Vagina (tissue), 2 donors: Measurements from ENCODE around the gene NLRP12. TPM values are rescaled to one million over a fixed set of nuclear protein-coding genes. Genes with fewer than 3 reads are reported as not detected.

Experiments used
- DNase-seq, 2 donors: peaks; one replicate each; pipeline ENCODE4 v3.0.0-alpha.2; 2017; ENCODE audit errors: extremely low spot score in 2 of 2
- H3K27ac ChIP-seq: fragments of 200-600 bp; sonication (generic); one replicate; pipeline ENCODE4 v1.5.1; 2019
- H3K27me3 ChIP-seq: fragments of 200-600 bp; sonication (generic); one replicate; pipeline ENCODE4 v1.5.1; 2019
- H3K36me3 ChIP-seq, 2 donors: fragments of 200-600 bp; sonication (generic); one replicate each; pipeline ENCODE4 v1.5.1; 2017 to 2019
- H3K4me1 ChIP-seq: fragments of 200-600 bp; sonication (generic); one replicate; pipeline ENCODE4 v1.5.1; 2019
- H3K4me3 ChIP-seq, 2 donors: fragments of 200-600 bp; sonication (generic); 1 replicate in 1 of 2; 2 replicates in 1 of 2; pipeline ENCODE4 v1.5.1; 2016 to 2019
- H3K9me3 ChIP-seq: fragments of 200-600 bp; sonication (generic); one replicate; pipeline ENCODE4 v1.5.1; 2019
- POLR2A ChIP-seq, 2 donors: fragments of 450-650 bp; IDR thresholded peaks; one replicate each; pipeline ENCODE4 v1.6.1; 2017; ENCODE audit warnings: antibody characterized with exemption in 2 of 2, mild to moderate bottlenecking in 2 of 2, moderate library complexity in 2 of 2
- POLR2AphosphoS5 ChIP-seq, 2 donors: sonication (generic); formaldehyde crosslinking; IDR thresholded peaks; one replicate each; pipeline ENCODE4 v1.9.0; 2017; ENCODE audit warnings: antibody characterized with exemption in 2 of 2, mild to moderate bottlenecking in 2 of 2, low read depth in 1 of 2; ENCODE audit not compliant: insufficient read depth in 1 of 2
- intact Hi-C: fragments of 100-400 bp; cut with DNase I; formaldehyde crosslinking; loops from one replicate; pipeline ENCODE4 v1.15.1; 2023
- total RNA-seq: library from RNA; depleted of rRNA; stranded (reverse); fragments of >200 nt; gene quantifications from one replicate; pipeline ENCODE4 v1.2.3, GENCODE V29; 2016
- TF ChIP-seq, protein P1 (sequence below), 3 experiments: fragments of 450-650 bp in 2 of 3; fragments of 200-600 bp in 1 of 3; sonication (generic) in 1 of 3; IDR thresholded peaks; one replicate each; pipeline ENCODE4 v1.5.1; 2017 to 2019; ENCODE audit warnings: antibody characterized with exemption in 3 of 3, mild to moderate bottlenecking in 2 of 3, moderate library complexity in 2 of 3

Gene NLRP12
- total RNA-seq, 1 donor from 2014 or later, result 0.49 TPM

DNA sequence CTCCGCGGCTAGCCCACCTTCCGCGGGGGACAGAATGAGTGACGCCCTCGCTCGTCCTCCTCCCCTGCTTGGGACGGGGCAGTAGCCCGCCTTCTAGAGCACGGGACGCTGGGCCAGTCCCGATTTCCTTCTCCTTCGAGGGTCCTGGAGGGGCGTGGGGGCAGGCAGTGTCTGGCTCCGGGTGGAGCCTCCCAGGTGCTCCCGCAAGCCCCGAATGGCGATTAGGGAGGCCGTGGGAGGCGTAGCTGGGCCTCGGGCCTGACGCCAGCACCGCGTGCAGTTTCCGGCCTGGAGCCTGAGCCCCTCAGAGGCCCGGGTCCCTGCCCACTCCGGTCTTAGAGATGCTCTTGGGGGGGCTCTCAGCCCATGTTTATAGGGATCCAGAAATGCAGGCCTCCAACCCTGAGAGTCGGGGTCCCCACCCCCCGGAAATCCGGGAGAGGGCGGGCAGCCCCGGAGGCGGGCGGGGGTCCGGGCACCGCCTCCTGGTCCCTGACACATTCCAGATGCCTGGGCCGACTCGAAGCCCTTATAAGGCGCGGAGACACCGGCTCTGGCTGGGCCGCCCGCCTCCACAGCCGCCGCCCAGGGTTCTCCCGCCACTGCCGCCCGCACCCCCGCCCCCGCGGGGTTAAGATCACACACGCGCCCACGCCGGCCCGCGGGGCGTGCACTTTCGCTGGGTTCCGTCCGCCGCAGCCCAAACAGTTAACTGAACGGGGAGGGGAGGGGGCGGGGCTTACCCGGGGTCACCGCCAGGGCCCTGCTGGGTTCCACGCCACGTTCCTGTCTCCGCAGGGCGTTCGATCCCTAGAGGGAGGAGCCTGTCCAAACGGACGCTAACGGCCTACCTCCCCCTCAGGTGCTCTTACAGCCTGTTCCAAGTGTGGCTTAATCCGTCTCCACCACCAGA, 45.0 kb upstream of the NLRP12 start:
- Histone ChIP-seq H3K27me3 (no peaks in the 10 kb centered on the region), H3K27ac (peak overlapping the region; percentile 95), H3K9me3 (no peaks in the 10 kb centered on the region), H3K36me3 (peaks cover 0 to 10% of the 10 kb centered on the region in 2 donors), H3K4me1 (peaks cover 65% of the 10 kb centered on the region), H3K4me3 (peak overlapping the region; percentile 66 to 96)
- intact Hi-C loops, result no loop called here
- TF ChIP-seq, protein P1, sequence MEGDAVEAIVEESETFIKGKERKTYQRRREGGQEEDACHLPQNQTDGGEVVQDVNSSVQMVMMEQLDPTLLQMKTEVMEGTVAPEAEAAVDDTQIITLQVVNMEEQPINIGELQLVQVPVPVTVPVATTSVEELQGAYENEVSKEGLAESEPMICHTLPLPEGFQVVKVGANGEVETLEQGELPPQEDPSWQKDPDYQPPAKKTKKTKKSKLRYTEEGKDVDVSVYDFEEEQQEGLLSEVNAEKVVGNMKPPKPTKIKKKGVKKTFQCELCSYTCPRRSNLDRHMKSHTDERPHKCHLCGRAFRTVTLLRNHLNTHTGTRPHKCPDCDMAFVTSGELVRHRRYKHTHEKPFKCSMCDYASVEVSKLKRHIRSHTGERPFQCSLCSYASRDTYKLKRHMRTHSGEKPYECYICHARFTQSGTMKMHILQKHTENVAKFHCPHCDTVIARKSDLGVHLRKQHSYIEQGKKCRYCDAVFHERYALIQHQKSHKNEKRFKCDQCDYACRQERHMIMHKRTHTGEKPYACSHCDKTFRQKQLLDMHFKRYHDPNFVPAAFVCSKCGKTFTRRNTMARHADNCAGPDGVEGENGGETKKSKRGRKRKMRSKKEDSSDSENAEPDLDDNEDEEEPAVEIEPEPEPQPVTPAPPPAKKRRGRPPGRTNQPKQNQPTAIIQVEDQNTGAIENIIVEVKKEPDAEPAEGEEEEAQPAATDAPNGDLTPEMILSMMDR (IDR thresholded peaks at IDR 0.05), result peak in 1 of 3 experiments; percentile 34
- peak; percentile 58 to 96 for TF ChIP-seq POLR2AphosphoS5 (IDR thresholded peaks at IDR 0.05; ENCODE audit: insufficient read depth in 1 of 2, low read depth in 1 of 2)
- peak in 1 of 2 donors; percentile 78 for TF ChIP-seq POLR2A (IDR thresholded peaks at IDR 0.05)
- DNase-seq, result peak in 1 of 2 donors; percentile 95

DNA sequence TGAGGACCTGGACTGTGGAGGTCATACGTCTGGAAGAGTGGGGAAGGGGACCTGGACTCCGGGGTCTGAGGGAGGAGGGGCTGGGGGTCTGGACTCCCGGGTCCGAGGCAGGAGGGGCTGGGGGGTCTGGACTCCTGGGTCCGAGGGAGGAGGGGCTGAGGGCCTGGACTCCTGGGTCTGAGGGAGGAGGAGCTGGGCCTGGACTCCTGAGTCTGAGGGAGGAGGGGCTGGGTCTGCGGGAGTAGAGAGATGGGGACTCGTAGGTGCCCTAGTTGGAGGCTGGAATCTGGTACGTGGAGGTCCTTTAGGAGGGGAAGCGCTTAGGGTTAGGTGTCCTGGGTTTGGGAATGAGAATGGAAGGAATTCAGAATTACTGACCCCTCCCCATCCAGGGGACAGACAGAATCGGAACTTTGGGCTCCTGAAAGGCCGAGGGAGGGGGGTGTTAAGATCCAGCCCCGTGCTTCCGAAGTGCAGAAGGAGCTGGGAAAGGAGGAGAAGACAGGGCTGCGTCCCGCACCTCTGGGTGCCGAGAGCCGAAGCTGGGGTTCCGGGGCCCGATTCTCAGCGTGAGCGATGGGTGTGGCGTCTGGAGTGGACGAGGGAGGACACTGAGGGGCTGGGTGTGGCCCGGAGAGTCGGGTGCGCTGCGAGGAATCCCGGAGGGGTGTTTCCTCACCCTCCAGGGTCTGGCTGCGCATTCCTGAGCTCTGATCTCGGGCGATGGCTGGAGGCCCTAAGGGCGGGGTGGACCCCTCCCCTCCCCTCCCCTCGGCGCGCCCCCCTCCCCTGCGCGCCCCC, 44.2 kb upstream of the NLRP12 start:
- DNase-seq, result peak in 1 of 2 donors; percentile 90
- Histone ChIP-seq H3K27ac (peak overlapping the region; percentile 95), H3K36me3 (peaks cover 0 to 1% of the 10 kb centered on the region in 2 donors), H3K4me1 (peaks cover 65% of the 10 kb centered on the region), H3K27me3 (no peaks in the 10 kb centered on the region), H3K4me3 (peak overlapping the region; percentile 66 to 96), H3K9me3 (no peaks in the 10 kb centered on the region)
- TF ChIP-seq, protein P1 (IDR thresholded peaks at IDR 0.05), result no peak
- TF ChIP-seq POLR2AphosphoS5 (IDR thresholded peaks at IDR 0.05; ENCODE audit: insufficient read depth in 1 of 2, low read depth in 1 of 2), result no peak
- TF ChIP-seq POLR2A (IDR thresholded peaks at IDR 0.05), result no peak
- intact Hi-C loops, result no loop called here

DNA sequence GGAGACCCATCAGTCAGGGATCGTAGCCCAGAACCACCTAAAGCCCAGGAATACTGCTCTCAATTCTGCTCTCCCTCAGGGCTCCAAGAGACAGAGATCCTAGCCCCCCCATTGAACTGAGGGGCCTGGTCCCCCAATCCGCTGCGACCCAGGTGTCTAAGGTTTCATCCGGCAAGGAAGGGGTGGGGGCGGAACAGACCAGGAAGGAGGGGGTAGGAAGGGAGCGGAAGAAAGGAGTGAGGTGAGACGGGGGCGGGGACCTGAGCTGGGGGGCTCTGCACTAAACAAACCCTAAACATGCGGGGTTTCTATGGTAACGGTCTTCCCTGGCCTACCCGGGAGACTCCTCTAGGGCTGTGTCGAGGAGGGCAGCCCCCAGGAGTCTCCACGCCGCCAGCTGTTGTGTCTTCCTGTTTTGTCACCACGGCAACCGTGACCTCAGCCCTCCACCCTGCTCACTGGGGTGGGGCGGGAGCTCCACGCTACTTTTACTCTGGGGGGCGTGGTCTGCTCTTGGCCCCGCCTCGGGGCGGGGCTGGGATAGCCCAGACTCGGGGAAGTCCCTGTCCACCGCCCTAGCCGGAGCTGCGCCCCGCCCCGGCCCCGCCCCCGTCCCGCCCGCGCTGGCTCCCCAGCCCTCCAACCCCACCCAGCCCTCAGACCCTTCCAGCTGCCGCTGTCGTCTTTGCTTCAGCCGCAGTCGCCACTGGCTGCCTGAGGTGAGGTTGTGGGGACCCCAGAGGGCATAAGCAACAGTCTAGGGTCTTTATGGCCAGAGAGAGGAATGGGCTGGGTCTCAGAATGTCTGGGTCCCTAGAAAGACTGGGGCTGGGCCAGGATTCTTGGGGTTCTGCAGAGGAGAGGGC, 43.3 kb upstream of the NLRP12 start, which contains the start of gene MYADM:
Gene MYADM (plus strand): TSS at position 659 of the 866 bp plus-strand sequence. CDS start 5,647 bp downstream, outside the sequence.
- Histone ChIP-seq H3K27ac (peak within 1 kb of the TSS; percentile 95), H3K27me3 (no peaks in the 10 kb centered on the region), H3K36me3 (no peaks in the 10 kb centered on the region), H3K4me1 (peaks cover 60% of the 10 kb centered on the region), H3K9me3 (no peaks in the 10 kb centered on the region), H3K4me3 (peak within 1 kb of the TSS; percentile 66 to 96)
- peak in 1 of 2 donors; percentile 99 for DNase-seq
- TF ChIP-seq, protein P1 (IDR thresholded peaks at IDR 0.05), result no peak
- TF ChIP-seq POLR2A (IDR thresholded peaks at IDR 0.05) (peak in 1 of 2 donors; percentile 84), POLR2AphosphoS5 (IDR thresholded peaks at IDR 0.05; ENCODE audit: insufficient read depth in 1 of 2, low read depth in 1 of 2) (peak; percentile 78 to 86)
- intact Hi-C loops, result no loop called here

DNA sequence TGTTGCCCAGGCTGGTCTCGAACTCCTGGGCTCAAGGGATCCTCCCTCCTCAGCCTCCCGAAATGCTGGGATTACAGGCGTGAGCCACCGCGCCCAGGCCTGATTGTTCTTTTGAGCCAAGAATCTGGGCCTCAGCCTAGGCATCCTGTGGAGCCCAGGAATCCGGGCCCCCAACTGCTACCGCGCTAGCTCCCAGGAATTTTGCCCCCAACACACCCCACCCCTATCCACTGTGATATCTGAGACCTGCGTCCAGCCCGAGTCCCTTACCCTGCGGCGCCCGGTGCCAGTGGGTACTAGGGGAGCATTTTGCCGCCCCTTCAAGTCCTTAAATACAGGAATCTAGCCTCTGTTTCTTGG, 42.7 kb upstream of the NLRP12 start:
- Histone ChIP-seq H3K36me3 (no peaks in the 10 kb centered on the region), H3K4me1 (peaks cover 54% of the 10 kb centered on the region), H3K9me3 (no peaks in the 10 kb centered on the region), H3K27me3 (no peaks in the 10 kb centered on the region), H3K4me3 (peak overlapping the region; percentile 66 to 96), H3K27ac (peak overlapping the region; percentile 95)
- TF ChIP-seq, protein P1 (IDR thresholded peaks at IDR 0.05), result no peak
- TF ChIP-seq POLR2AphosphoS5 (IDR thresholded peaks at IDR 0.05; ENCODE audit: insufficient read depth in 1 of 2, low read depth in 1 of 2), result no peak
- no peak for TF ChIP-seq POLR2A (IDR thresholded peaks at IDR 0.05)
- intact Hi-C loops, result no loop called here
- DNase-seq, result no peak
